Muscle of back (tissue), 13 donors: ENCODE results near the gene RAB24. TPM values are rescaled to one million over a fixed set of nuclear protein-coding genes. Genes with fewer than 3 reads are reported as not detected.
A peak's percentile ranks its signal among the peaks of the same experiment; 100 is the strongest.
"Not testable (repeated sequence)": the region's sequence is repeated elsewhere in the genome, so short reads cannot be mapped to it uniquely, and the experiment has no call there.

Experiments
- DNase-seq, 3 donors: peaks; one replicate each; pipeline versions ENCODE4 v3.0.0 to v3.0.0-alpha.2; 2013
- long read RNA-seq, 9 donors: transcript quantifications; one replicate each; lab custom pipeline, GENCODE V29; 2026
- polyA plus RNA-seq, 10 donors: library from polyadenylated mRNA; unstranded; fragments of 120-200 nt; gene quantifications; one replicate each; pipeline ENCODE4 v1.2.1, GENCODE V29; 2013; ENCODE audit not compliant: insufficient read length in 10 of 10

The RAB24 gene
- polyA plus RNA-seq, result 10 to 100 TPM; 17.9 to 27.1 (median 21.1) TPM
- long read RNA-seq, donor 1, transcript RAB24-201 (8 exons, 1,311 nt), result major isoform, 5 of 11 reads
- long read RNA-seq, donor 1, transcript RAB24-206 (7 exons, 1,820 nt), result major isoform, 5 of 11 reads
- long read RNA-seq, donor 1, partial matches to known transcripts, result 0 of 11 reads
- long read RNA-seq, donor 1, other reads (novel, unspliced or antisense), result 0 of 11 reads
- long read RNA-seq, donor 2, transcript RAB24-201 (8 exons, 1,311 nt), result major isoform, 10 of 12 reads
- long read RNA-seq, donor 2, partial matches to known transcripts, result 0 of 12 reads
- long read RNA-seq, donor 2, other reads (novel, unspliced or antisense), result 0 of 12 reads
- long read RNA-seq, donor 3, result 0 reads
- long read RNA-seq, donor 4, transcript RAB24-201 (8 exons, 1,311 nt), result major isoform, 5 of 10 reads
- long read RNA-seq, donor 4, partial matches to known transcripts, result 0 of 10 reads
- long read RNA-seq, donor 4, other reads (novel, unspliced or antisense), result 0 of 10 reads
- long read RNA-seq, donor 5, partial matches to known transcripts, result 0 of 7 reads
- long read RNA-seq, donor 5, other reads (novel, unspliced or antisense), result 0 of 7 reads
- long read RNA-seq, donor 6, transcript RAB24-201 (8 exons, 1,311 nt), result major isoform, 11 of 20 reads
- long read RNA-seq, donor 6, partial matches to known transcripts, result 0 of 20 reads
- long read RNA-seq, donor 6, other reads (novel, unspliced or antisense), result 0 of 20 reads
- long read RNA-seq, donor 7, transcript RAB24-206 (7 exons, 1,820 nt), result major isoform, 5 of 10 reads
- long read RNA-seq, donor 7, partial matches to known transcripts, result 0 of 10 reads
- long read RNA-seq, donor 7, other reads (novel, unspliced or antisense), result 0 of 10 reads
- long read RNA-seq, donor 8, transcript RAB24-201 (8 exons, 1,311 nt), result major isoform, 5 of 12 reads
- long read RNA-seq, donor 8, transcript RAB24-206 (7 exons, 1,820 nt), result major isoform, 5 of 12 reads
- long read RNA-seq, donor 8, partial matches to known transcripts, result 0 of 12 reads
- long read RNA-seq, donor 8, other reads (novel, unspliced or antisense), result 0 of 12 reads
- long read RNA-seq, donor 9, result 0 reads

GRCh38 chr5:177303121-177303924 is at the start of gene RAB24, which contains the start of gene PRELID1:
Gene RAB24, minus strand, starts transcription at chr5:177303719. Its CDS starts 431 bp downstream, at chr5:177303288.
Gene PRELID1, plus strand, starts transcription at chr5:177303799. Its CDS starts 187 bp downstream, at chr5:177303986.
- DNase-seq, result peak; percentile 84 to 94 (median 89)

- DNase-seq, result no peak
Observed at GRCh38 chr5:177353093-177353492, 49.6 kb upstream of the RAB24 start.

- peak; percentile 95 to 99 (median 98) for DNase-seq
Observed at GRCh38 chr5:177351392-177352329, 48.1 kb upstream of the RAB24 start, which contains the start of gene LMAN2. Gene LMAN2, minus strand, starts transcription at chr5:177351668. Its CDS starts 21 bp downstream, at chr5:177351647.

GRCh38 chr5:177350776-177351391 is 47.4 kb upstream of the RAB24 start:
- no peak for DNase-seq

GRCh38 chr5:177349762-177350161 is 46.2 kb upstream of the RAB24 start:
- no peak for DNase-seq

- DNase-seq, result no peak
Observed at GRCh38 chr5:177349362-177349647, 45.8 kb upstream of the RAB24 start.

- DNase-seq, result no peak
Observed at GRCh38 chr5:177347699-177348098, 44.2 kb upstream of the RAB24 start.

- no peak for DNase-seq
Observed at GRCh38 chr5:177346820-177347219, 43.3 kb upstream of the RAB24 start.

GRCh38 chr5:177344891-177345290 is 41.4 kb upstream of the RAB24 start:
- DNase-seq, result no peak

GRCh38 chr5:177343777-177344176 is 40.3 kb upstream of the RAB24 start:
- DNase-seq, result no peak

GRCh38 chr5:177343000-177343399 is 39.5 kb upstream of the RAB24 start:
- not testable (repeated sequence) for DNase-seq

GRCh38 chr5:177339107-177339638 is 35.7 kb upstream of the RAB24 start:
- no peak for DNase-seq

GRCh38 chr5:177338251-177339106 is 35.0 kb upstream of the RAB24 start:
- DNase-seq, result no peak

- DNase-seq, result no peak
Observed at GRCh38 chr5:177336603-177337494, 33.3 kb upstream of the RAB24 start.

- DNase-seq, result no peak
Observed at GRCh38 chr5:177336112-177336511, 32.6 kb upstream of the RAB24 start.

GRCh38 chr5:177335701-177336065 is 32.2 kb upstream of the RAB24 start:
- no peak for DNase-seq
